ENCODE data around the gene GPR157. TPM values are rescaled to one million over a fixed set of nuclear protein-coding genes. Genes with fewer than 3 reads are reported as not detected.

GPR157 gene
- total and polyA plus RNA-seq, 2 of the 13 experiments (the other 11 are each of a cell fraction or from before 2014, with no cell fraction given), result 10.1 to 19.2 TPM

DNA sequence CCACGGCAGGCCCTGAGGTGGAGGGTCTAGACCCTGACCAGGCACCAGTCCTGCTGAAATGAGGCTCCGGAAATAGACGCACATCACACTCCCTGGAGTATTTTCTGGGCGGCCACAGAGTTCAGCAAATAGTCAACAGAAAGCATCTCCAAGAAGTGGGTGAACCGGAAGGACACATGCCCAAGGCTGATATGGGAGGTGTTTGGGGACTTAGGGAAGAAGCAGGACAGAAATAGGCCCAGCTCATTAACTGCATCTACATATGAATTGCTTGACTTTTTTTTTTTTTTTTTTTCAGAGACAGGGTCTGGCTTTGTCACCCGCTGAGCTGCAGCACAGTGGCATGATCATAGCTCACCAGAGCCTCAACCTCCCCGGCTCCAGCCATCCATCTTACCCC is 36.5 kb upstream of the GPR157 start:
- Histone ChIP-seq H4K20me1 (ENCODE audit: insufficient read depth, low read length) (peaks cover 91% of the 10 kb centered on the region), H3K4me2 (ENCODE audit: low read depth, low read length) (no peak overlapping the region; the same call in 1 of the 2 replicates), H3K4me3 (replicated peaks in 1 of 3; ENCODE audit: insufficient read depth in 1 of 3, low read depth in 2 of 3, low read length in 3 of 3) (no peak overlapping the region), H3K79me2 (ENCODE audit: insufficient read depth, low read length) (peaks cover 97% of the 10 kb centered on the region), H3K9me3 (ENCODE audit: low read length) (no peaks in the 10 kb centered on the region), H3K27ac (ENCODE audit: extremely low read length, insufficient read depth, low read length) (peak overlapping the region; percentile 74), H3K27me3 (ENCODE audit: control insufficient read depth in 1 of 2, insufficient read depth in 2 of 2, low read length in 2 of 2) (no peaks in the 10 kb centered on the region), H3K9ac (ENCODE audit: insufficient read depth, low read depth, low read length) (no peak overlapping the region), H3K36me3 (replicated peaks in 1 of 2; ENCODE audit: control insufficient read depth in 1 of 2, insufficient read depth in 2 of 2, low read length in 2 of 2) (peaks cover 10 to 35% of the 10 kb centered on the region in 2 experiments; a peak in 4 of 5 replicates), H2AFZ (ENCODE audit: low read length) (no peak overlapping the region), H3K4me1 (ENCODE audit: insufficient read depth, low read length) (peaks cover 79% of the 10 kb centered on the region)
- intact Hi-C loops (cut with micrococcal nuclease; ENCODE audit: unreplicated experiment) (no loop called here), in situ Hi-C loops (cut with HindIII; ENCODE audit: extremely low pct_ligation_motif_present, low pct_unique_long_range_greater_than_20kb) (no loop called here)
- ATAC-seq (no peak), FAIRE-seq (no peak), DNase-seq (ENCODE audit: low spot score) (no peak)
- no TSS peak for BruUV-seq (replicated peaks)
- WGBS (ENCODE audit: low lambda C conversion rate), result 87% methylated on average over 7 of the region's 7 CpGs
- TF ChIP-seq DNMT3B (CRISPR knock-in tag; conservative IDR thresholded peaks at IDR 0.05) (no peak), DNMT1 (CRISPR knock-in tag; IDR thresholded peaks at IDR 0.05) (no peak), FOXK2 (IDR thresholded peaks at IDR 0.05) (no peak), NFYB (CRISPR knock-in tag; IDR thresholded peaks at IDR 0.05) (no peak), XBP1 (CRISPR knock-in tag; IDR thresholded peaks at IDR 0.05) (no peak), ZNF225 (CRISPR knock-in tag; IDR thresholded peaks at IDR 0.05) (no peak), THYN1 (CRISPR knock-in tag; IDR thresholded peaks at IDR 0.05; ENCODE audit: borderline replicate concordance, low read depth) (no peak), ZNF564 (CRISPR knock-in tag; IDR thresholded peaks at IDR 0.05) (no peak)
- TF ChIP-seq, protein P1, sequence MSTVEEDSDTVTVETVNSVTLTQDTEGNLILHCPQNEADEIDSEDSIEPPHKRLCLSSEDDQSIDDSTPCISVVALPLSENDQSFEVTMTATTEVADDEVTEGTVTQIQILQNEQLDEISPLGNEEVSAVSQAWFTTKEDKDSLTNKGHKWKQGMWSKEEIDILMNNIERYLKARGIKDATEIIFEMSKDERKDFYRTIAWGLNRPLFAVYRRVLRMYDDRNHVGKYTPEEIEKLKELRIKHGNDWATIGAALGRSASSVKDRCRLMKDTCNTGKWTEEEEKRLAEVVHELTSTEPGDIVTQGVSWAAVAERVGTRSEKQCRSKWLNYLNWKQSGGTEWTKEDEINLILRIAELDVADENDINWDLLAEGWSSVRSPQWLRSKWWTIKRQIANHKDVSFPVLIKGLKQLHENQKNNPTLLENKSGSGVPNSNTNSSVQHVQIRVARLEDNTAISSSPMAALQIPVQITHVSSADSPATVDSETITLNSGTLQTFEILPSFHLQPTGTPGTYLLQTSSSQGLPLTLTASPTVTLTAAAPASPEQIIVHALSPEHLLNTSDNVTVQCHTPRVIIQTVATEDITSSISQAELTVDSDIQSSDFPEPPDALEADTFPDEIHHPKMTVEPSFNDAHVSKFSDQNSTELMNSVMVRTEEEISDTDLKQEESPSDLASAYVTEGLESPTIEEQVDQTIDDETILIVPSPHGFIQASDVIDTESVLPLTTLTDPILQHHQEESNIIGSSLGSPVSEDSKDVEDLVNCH (CRISPR knock-in tag; IDR thresholded peaks at IDR 0.05), result no peak
- TF ChIP-seq, protein P2, sequence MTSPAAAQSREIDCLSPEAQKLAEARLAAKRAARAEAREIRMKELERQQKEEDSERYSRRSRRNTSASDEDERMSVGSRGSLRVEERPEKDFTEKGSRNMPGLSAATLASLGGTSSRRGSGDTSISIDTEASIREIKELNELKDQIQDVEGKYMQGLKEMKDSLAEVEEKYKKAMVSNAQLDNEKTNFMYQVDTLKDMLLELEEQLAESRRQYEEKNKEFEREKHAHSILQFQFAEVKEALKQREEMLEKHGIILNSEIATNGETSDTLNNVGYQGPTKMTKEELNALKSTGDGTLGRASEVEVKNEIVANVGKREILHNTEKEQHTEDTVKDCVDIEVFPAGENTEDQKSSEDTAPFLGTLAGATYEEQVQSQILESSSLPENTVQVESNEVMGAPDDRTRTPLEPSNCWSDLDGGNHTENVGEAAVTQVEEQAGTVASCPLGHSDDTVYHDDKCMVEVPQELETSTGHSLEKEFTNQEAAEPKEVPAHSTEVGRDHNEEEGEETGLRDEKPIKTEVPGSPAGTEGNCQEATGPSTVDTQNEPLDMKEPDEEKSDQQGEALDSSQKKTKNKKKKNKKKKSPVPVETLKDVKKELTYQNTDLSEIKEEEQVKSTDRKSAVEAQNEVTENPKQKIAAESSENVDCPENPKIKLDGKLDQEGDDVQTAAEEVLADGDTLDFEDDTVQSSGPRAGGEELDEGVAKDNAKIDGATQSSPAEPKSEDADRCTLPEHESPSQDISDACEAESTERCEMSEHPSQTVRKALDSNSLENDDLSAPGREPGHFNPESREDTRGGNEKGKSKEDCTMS (CRISPR knock-in tag; conservative IDR thresholded peaks at IDR 0.05), result no peak
- POLR2A ChIA-PET, result interaction anchor here (1.2 kb wide), 1 partner anchor 15 kb away, joined by 3 read pairs; no protein-coding TSS in a partner anchor
- CTCF ChIA-PET (ENCODE audit: low intra/inter-chr PET ratio, low total read pairs), result no interaction called here

All from HepG2 (cell line).